ENCODE data around the gene VRK1. TPM values are rescaled to one million over a fixed set of nuclear protein-coding genes. Genes with fewer than 3 reads are reported as not detected.

The VRK1 gene
- polyA plus RNA-seq, 3 donors, result 2.5 to 7.0 (median 5.8) TPM

DNA sequence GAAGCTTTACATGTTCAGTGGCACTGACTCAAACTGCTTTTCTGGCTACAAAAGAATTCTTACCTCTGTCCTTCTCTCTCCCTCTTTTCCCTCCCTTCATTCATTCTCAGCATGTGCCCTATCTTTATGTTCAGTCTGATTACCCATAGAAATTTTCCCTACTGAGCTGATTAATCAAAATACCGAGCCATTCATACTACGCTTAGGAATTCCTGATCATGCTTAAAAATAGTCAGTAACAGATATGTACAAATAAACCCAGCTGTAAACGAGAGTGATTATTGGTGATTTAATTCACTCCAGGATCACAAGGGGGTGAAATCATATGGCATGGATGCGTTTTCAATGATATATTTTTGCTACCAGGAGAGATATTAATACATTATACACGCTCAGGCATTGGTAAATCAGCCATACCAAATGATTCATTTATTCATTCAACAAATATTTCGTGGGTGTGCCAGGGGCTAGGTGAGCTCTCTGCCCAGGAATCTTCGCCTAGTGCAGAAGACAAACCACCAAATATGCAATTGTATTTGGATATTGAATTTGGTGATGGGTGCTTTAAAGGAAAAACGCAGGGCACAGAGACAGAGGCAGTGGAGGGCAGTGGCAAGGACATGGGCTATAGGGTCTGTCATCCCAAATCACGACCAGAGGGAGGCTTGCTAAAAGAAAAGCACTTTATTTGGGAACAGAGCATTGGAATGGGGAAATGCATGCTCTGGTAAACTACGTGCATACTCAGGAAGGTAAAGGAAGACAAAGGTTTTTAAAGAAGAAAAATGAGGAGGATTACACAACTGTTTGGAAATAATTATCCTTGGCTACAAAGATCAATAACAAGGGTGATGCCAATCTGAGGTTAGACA, 13.9 kb upstream of the VRK1 start:
- WGBS, 3 donors, result 53 to 71% (median 68%) methylated on average over 10 of the region's 10 CpGs
- no peak overlapping the region for H3K27ac ChIP-seq (ENCODE audit: low read depth, low read length)

DNA sequence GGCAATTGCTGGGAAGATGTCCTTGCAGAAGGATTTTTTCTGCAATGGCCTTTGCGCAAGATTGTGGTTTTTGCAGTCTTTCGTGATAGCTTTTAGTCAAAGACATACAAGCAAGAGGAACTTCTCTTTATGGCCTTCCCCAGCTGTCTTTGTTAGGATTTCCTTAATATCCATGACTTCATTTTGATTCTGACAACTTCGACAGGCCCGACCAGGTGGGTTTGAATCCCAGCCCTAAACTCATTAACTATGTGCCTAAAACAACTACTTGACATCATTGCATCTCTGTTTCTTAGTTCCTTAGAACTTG, 13.3 kb upstream of the VRK1 start:
- H3K27ac ChIP-seq (ENCODE audit: low read depth, low read length), result no peak overlapping the region
- 48 to 65% (median 52%) methylated on average over 4 of the region's 4 CpGs for WGBS, 3 donors

DNA sequence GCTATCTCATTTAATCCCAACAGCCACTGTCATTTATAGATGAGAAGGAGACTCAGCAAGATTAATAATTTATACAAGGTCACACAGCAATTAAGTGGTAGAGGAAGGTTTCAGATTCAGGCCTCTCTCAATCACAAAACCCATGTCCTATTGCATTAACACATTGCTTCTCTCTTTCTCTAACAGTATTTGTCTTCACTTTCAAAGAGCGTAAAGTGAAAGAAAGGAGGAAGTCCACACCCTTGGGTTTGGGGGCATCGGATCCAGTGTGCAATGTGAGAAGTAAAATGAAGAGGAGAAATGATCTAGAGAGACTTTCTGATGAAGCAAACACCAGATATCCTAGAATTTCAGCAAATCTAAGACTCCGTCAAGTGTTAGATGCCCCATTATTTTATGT, 7.0 kb upstream of the VRK1 start:
- no peak overlapping the region for H3K27ac ChIP-seq (ENCODE audit: low read depth, low read length)
- 27 to 66% (median 36%) methylated on average over 3 of the region's 3 CpGs for WGBS, 3 donors

DNA sequence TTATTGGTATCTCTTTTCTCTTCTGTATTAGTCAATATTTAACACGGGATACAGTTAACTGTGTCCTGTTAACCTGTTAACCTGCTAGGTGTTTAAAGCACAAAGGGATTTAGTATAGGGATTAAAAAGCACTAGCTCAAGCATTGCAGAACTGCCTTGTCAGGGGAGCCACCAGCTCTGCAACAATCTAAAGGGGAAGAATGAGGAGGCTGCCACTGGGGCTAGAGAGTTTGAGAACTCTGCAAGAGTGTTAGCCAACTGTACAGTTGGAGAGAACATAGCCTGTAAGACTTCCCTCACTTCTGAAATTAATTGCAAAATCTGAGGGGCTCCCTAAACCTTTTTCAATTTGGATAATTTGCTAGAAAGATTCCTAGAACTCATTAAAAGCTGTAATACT, 6.5 kb upstream of the VRK1 start:
- 55 to 82% (median 77%) methylated on average over 1 of the region's 1 CpG for WGBS, 3 donors
- H3K27ac ChIP-seq (ENCODE audit: low read depth, low read length), result no peak overlapping the region

DNA sequence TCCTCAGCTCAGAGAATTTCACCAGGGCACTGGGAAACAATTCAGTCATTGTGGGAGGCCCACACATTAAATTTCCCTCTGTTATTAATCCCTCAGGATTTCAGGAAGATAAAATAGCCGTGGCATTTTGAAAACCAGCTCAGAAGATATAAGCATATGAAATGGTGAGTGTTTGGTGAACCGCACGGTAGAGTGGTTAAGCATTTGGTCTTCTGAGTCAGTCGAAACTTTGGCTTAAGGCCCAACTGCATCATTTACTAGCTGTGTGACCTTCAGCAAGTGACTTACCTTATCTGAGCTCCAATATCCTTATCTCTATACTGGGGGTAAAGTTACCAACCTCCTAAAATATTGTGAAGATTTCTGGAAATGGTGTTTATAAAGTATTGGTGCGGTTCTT, 5.2 kb upstream of the VRK1 start:
- 63 to 89% (median 80%) methylated on average over 5 of the region's 5 CpGs for WGBS, 3 donors
- no peak overlapping the region for H3K27ac ChIP-seq (ENCODE audit: low read depth, low read length)

DNA sequence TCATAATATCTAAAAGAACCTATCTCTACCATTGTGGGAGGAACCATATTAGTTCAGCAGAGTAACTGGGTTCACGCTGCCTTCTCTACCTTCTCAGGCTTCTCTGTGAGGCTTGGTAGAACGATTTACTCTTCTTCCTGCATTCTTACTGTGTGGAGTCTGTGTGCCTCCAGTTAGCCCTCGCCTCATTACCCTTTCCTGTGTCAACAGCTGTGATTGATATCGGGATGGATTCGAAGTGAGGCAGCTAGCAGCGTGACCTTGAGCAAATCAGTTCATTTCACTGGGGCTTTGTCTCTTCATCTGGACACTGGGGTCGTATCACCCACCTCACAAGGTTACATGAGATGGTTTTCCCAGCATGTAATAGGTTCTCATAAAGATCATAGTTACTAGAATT, 4.6 kb upstream of the VRK1 start:
- WGBS, 3 donors, result 17 to 54% (median 40%) methylated on average over 7 of the region's 7 CpGs
- H3K27ac ChIP-seq (ENCODE audit: low read depth, low read length), result no peak overlapping the region

DNA sequence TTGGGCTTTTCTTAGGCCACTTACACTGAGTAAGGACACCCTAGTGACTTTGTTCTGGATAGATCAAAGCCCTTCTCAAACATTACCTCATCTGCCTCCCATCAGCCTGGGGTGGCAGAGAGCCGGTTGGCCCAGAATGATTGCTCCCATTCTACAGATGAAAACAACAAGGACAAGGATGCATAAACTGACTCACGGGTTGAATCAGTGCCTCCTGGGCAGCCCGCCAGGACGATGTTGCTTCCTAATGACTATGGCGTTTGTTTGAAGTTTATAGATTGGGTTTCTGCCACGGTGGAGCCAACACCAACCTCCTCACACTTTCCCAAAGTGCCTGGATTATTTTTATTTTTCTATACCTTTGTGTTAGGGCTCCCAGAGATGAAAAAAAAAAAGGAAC, 3.6 kb upstream of the VRK1 start:
- H3K27ac ChIP-seq (ENCODE audit: low read depth, low read length), result no peak overlapping the region
- WGBS, 3 donors, result 42 to 63% (median 57%) methylated on average over 6 of the region's 6 CpGs

DNA sequence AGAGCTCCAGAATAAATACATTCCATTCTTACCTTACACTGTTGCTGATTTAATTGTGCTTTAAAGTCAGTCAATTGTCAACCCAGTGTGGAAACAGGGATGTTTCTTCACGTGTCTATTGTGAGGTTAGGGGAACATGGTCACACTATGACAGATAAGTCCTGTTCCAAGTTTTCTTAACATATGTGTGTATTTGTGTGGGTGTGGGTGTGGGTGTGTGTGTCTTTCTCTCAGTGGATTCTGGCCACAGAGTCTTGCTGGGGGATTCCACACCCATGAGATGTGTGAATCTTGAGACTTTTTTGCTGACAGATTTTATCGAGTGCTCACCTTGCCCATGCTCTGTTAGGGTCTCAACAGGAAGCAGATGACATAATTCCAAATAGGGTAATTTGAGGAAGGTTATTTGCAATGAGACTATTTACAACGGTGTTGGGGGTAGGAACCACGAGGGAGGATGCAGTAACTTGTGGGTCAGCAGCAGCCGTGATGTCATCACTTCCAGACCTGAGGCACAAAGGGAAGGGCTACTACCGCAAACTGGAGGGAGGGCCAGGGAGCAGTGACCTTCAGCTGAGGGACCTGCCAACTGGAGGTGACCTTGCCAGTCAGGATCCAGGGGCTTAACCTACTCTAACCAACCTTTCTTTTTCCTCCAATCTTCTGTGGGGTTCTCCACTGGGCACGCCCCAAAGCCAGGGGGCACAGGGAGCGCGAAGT, 1.9 kb upstream of the VRK1 start:
- H3K27ac ChIP-seq (ENCODE audit: low read depth, low read length), result no peak overlapping the region
- WGBS, 3 donors, result 59 to 69% (median 59%) methylated on average over 9 of the region's 9 CpGs

DNA sequence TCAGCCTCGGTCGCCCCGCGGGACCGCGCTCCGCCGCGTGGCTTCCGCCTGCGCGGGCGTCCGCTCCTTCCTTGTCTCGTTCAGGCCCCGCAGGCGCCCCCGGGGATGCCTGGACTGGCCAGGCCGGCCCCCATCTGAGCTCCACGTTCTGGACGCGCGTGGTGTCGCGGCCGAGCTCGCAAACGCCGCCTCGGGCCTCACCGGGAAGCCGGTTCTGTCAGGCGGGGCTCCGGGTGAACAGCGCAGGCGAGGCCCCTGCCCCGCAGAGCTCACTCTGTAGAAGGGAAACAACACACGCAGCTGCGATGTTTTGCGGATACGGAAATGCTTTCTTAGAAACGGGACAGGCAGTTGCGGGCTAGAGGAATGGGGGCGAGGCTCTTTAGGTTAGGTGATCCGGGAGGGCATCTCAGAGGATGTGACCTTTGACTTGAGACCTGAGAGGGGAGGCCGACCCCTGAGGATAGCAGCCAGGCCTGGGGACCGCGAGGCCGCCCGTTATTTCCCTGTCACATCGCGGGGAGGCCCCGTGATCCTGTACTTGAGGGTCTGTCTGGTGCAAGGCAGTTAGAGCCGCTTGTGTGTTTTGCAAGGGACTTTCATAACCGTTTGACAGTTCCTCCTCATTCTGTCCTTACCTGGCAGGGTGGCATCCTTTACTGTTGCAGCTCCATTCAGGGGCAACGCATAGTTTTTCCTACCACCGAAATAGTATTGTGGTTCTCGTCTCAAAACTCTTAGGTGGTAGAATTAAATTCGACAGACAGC, 584 bp downstream of the VRK1 start:
- no peak overlapping the region for H3K27ac ChIP-seq (ENCODE audit: low read depth, low read length)
- WGBS, 3 donors, result 1 to 2% (median 1%) methylated on average over 47 to 59 of the region's 59 CpGs

DNA sequence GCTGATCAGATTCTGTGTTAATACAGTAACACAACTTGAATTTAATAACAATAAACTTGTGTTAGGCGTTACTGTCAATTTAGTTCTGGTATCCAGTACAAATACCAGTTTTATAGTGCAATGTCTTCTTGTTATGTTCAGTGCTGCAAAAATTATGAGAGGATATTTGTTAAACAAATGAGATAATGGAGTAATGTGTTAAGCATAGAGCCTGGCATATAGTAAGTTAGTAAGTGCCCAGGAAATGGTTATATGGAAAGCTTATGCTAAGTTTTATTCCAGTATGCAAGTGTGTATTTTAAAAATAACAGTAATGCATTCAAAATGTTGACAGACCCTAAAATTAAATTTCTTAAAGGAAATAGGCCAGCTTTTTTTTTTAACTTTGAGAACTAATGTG, 1.8 kb downstream of the VRK1 start:
- WGBS, 3 donors, result 86 to 100% (median 87%) methylated on average over 1 of the region's 1 CpG

DNA sequence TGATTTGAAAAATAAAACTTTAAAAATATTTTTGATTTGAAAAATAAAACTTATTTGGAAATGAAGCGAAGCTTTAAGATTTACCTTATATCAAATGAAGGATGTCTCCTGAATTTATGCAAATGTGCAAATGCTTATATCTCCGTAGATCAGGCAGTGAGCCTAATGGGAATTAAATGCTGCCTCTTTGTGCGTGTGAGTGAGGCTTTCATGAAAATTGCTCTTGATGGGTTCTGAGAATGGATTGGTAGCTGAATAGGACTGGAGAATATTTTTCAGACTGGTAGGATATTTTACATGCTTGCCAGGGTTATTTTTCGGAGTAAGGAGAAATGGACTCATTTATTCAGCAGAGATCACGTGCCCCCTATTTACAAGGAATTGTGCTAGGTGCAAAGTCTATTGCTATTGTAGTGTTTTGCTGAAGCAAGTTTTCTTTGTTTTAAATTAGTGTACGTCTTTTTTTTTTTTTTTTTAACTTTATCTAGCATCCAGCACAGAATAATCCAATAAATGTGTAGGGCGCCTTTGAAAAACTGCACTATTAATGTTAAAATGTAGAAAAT, 2.4 kb downstream of the VRK1 start:
- H3K27ac ChIP-seq (ENCODE audit: low read depth, low read length), result no peak overlapping the region
- 85 to 92% (median 90%) methylated on average over 7 of the region's 7 CpGs for WGBS, 3 donors

More for the DNA sequence above, 1.8 kb downstream of the VRK1 start:
- H3K27ac ChIP-seq (ENCODE audit: low read depth, low read length), result no peak overlapping the region

DNA sequence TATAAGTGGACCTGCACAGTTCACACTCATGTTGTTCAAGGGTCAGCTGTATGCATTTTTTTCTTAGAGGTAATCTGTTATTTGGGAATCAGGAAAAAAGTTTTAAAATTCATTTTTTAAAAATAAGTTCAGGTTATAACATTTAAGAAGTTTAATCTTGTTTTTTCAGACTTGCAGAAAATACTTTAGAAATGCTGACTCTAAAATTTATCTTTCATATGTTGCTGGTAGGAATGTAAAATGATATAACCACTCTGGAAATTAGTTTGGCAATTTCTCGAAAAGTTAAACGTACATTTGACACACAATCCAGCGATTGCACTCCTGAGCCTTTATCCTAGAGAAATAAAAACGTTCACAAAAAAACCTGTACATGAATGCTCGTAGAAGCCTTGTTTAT, 4.7 kb downstream of the VRK1 start:
- WGBS, 3 donors, result 86 to 90% (median 88%) methylated on average over 5 of the region's 5 CpGs
- no peak overlapping the region for H3K27ac ChIP-seq (ENCODE audit: low read depth, low read length)

DNA sequence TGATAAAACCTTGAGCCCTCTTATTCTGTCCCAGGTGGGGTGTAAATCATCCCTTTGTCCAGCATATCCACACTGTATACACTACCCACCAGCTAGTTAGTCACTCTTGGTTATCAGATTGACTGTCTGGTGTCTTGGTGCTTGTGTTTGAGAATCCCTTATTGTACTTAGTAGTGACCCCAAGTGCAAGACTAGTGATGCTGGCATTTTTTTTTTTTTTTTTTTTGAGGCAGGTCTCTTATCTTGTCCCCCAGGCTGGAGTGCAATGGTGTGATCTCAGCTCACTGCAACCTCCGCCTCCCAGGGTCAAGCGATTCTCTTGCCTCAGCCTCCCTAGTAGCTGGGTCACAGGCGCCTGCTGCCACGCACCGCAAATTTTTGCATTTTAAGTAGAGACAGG, 5.8 kb downstream of the VRK1 start:
- H3K27ac ChIP-seq (ENCODE audit: low read depth, low read length), result no peak overlapping the region
- WGBS, 3 donors, result 98 to 100% (median 99%) methylated on average over 5 of the region's 5 CpGs

DNA sequence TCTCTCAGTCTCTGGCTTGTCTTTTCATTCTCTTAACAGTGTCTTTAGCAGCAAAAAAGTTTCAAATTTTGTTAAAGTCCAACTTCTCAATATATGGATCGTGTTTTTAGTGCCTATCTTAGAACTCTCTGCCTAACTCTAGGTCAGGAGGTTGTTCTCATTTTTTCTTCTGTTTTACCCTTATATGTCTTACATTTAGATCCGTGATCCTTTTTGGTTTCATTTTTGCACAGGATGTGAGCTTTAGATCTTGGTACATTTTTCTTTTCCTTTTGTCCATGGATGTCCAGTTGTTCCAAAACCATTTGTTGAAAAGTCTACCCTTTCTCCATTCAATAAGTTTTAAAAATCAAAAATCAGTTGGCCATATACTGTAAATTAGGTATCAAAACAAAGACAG, 6.8 kb downstream of the VRK1 start:
- H3K27ac ChIP-seq (ENCODE audit: low read depth, low read length), result no peak overlapping the region
- WGBS, 3 donors, result 72 to 92% (median 72%) methylated on average over 2 of the region's 2 CpGs

DNA sequence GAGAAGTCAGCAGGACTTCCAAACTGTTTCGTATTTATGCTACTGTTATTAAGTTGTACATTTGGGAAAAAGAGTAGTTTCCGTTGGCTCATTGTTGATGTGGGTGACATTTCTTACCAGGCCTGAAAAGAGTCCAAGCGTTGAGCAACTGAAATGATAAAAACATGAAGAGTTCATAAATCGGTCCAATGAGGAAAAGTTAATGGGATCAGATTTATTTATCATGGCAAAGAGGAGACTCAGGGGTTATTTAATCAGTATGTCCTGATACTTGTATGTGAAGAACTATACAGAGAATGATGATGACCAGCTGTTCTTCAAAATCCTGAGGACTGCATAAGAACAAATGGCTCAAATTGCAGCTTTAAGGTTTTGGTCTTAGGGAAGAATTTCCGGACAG, 7.7 kb downstream of the VRK1 start:
- H3K27ac ChIP-seq (ENCODE audit: low read depth, low read length), result no peak overlapping the region
- 63 to 87% (median 73%) methylated on average over 5 of the region's 5 CpGs for WGBS, 3 donors

DNA sequence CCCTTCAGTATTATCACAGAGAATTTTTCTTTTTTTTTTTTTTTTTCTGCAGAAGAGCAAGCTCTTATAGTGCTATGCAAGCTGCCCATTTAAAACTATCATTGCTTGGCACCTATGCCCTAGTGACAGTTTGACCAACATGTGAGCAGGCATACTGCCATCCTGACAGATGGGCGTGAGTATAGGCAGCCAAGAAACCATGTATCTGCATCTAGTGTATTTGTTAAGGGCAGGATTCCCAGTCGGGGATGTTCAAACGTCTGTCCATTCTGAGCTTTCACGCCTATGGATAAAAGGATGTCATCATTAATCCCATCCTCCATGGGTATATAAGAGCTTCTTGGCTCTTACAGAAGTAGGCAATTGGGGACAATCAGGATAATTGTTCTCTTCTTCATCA, 8.8 kb downstream of the VRK1 start:
- WGBS, 3 donors, result 71 to 81% (median 80%) methylated on average over 4 of the region's 4 CpGs
- no peak overlapping the region for H3K27ac ChIP-seq (ENCODE audit: low read depth, low read length)

DNA sequence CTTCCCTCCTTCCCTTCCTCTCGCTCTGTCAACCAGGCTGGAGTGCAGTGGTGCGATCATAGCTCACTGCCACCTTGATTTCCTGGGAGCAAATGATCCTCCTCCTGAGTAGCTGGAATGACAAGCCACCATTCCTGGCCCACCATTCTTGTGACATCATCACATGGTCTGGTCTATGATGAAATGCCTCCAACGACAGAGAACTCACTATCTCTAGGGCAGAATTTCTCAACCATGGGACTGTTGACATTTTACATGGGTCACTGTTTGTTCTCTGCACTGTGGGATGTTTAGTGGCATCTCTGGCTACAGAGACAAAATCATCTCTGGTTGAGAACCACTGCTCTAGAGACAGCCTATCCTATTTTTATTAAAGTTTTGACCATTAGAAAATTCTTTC, 9.7 kb downstream of the VRK1 start:
- H3K27ac ChIP-seq (ENCODE audit: low read depth, low read length), result no peak overlapping the region
- WGBS, 3 donors, result 60 to 77% (median 66%) methylated on average over 3 of the region's 3 CpGs

DNA sequence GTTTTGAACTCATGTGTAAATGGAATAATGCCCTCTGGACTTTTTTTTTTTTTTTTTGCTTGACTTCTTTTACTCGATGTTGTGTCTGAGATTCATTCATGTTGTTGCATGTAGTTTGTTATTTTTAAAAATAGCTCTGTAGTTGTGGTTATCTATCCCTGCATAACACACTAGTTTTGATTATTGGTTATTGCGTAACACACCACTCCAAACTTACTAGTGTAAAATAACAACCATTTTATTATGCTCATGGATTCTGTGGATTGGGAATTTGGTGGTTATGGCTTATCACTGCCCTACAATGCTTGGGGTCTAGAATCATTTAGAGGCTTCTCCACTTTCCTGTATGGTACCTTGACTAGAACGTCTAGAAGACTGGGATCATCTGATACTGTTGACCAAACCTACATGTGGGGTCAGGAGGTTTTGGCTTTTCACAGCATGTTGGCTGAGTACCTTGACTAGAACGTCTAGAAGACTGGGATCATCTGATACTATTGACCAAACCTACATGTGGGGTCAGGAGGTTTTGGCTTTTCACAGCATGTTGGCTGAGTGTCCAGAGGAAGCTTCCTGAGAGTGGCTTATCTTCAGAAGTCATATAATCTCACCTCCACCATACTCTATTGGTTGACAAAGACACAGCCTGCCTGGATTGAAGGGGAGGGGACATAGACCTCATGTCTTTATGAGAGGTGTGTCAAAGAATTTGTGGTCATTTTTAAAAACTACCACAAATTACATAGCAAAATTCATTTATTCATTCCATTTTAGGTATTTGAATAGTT, 11.6 kb downstream of the VRK1 start:
- WGBS, 3 donors, result 88 to 93% (median 90%) methylated on average over 4 of the region's 4 CpGs
- no peak overlapping the region for H3K27ac ChIP-seq (ENCODE audit: low read depth, low read length)

Measured in adipose tissue (tissue), 3 donors.